ENCODE data around the gene MAN1C1.

Gene MAN1C1

DNA sequence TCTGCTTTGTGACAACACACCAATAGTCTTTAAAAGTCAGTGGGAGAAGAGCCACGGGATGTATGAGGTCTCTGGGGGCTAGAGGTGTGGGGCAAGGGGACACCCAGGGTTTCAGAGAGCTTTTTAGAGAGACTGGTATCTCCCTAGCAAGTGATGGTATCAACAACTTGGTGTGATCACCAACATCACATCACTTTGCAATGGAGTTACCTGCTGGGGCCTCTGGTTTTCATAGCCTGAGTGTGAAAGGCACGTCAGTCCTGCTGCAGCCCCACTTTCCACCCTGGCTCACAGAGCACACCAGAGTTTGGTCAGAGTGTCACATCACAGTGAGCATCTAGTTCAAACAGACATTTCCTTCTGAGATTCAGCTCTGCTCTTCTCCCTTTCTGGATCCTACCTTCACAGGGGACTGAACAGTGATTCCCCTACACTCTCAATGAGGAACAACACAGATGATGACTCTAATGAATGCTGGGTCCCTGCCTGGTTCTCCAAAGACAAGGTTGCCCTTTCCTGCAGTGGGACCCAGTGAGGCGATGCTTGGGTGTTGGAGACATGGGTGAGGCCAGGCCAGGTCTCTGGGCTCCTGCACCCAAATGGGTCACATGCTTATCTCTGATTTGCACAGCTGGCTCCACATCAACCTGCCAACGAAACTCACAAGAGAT lies 2.0 kb upstream of the MAN1C1 start:
- no peak for DNase-seq

GRCh38 chr1:25615172-25615541 lies 1.4 kb upstream of the MAN1C1 start:
- no peak for DNase-seq

DNA sequence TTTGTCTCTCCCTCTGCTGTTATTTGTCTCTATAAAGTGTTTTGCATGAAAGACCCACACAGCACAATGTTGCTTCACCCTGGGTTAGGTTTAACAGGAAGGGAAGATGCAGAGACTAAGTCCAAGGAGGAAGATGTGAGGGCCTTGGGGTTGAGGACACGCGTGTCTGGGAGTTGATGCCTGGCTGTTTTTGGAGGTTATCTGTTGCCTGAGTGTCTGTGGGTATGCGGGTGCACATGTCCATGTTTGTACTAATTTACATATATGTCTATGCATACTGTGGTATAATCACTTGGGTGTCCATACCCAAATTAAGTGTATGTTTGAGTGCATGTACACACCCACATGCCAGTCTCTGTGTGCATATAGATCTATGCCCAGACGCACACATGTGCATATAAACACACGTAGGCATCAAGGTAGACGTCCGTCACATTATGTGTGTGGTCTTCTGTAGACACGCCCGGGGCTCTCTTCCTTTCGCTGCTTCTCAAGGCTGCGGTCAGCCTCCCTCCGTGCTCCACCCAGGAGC lies 962 bp upstream of the MAN1C1 start:
- no peak for DNase-seq

GRCh38 chr1:25616987-25617624 lies 515 bp downstream of the MAN1C1 start:
- peak; percentile 69 for DNase-seq

DNA sequence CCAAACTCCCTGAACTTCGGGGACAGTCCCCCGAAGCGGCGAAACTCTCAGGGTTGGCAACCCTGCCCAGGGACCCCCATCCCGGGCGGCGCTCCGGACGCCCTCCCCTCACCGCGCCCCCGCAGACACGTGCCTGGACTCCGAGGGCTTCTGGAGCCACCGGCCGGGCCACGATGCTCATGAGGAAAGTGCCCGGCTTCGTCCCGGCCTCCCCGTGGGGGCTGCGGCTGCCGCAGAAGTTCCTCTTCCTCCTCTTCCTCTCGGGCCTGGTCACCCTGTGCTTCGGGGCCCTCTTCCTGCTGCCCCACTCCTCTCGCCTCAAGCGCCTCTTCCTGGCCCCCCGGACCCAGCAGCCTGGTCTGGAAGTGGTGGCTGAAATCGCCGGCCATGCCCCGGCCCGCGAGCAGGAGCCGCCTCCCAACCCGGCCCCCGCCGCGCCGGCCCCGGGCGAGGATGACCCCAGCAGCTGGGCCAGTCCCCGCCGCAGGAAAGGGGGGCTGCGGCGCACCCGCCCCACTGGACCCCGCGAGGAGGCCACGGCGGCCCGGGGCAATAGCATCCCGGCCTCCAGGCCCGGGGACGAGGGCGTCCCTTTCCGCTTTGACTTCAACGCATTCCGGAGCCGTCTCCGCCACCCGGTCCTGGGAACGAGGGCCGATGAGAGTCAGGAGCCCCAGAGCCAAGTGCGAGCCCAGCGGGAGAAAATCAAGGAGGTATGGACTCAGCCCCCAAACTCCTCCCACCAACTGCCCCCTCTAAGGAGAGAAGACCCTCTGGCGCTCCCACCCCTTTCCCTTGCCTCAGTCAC lies 1.2 kb downstream of the MAN1C1 start:
- DNase-seq = peak; percentile 67

DNA sequence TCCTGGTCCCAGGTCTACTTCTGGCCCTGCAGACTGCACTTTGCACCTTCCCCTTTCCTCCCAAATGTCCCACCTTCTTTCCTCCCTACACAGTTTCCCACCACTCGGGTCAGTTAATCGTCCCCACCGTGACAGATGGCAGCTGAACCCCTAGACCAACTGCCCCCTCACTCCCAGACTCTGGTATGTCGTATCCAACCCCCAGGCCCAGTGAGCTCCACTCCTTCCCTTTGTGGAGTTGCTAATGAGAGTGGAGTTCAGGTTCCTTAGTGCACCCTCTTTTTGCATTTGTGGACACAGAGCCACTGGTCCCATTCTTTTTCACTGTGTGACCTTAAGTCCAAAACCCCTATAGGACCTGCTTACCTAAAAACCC lies 1.8 kb downstream of the MAN1C1 start:
- no peak for DNase-seq

DNA sequence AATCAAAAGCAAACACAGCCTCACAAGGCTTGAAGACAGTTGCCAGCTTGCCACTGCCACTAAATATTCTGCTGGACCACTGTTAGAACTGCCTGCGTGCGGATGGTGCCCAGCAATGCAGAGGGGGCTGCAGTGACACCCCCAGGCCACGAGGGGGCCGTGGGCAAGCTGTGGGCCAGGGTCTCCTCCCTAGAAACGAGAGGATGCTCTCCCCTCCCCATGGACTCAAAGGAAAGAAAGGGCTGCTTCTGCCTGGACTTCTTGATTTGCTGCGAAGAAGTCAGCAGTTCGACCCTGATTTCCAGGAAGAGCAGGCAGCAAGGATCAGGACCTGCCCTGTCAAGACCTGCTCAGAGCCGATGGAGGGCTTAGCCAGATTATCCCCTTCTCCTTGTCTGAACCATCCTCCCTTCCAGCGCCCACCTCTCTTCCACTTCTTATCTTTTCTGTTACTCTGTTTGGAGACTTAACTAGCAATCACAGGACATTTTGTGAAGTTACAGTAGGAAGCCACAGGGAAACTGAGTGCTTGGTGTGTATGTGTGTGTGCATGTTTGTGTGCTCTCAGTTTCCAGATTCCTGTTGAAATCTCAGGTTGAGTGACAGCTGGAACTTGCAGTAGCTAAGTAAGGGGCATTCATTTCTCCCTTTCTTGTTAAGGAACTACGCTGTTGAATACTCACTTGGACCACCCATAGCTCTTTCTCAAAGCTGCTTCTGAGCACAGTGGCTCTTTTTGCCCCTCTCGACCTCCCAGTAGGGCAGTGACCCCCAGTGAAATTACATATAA lies 2.7 kb downstream of the MAN1C1 start:
- DNase-seq = peak; percentile 80

DNA sequence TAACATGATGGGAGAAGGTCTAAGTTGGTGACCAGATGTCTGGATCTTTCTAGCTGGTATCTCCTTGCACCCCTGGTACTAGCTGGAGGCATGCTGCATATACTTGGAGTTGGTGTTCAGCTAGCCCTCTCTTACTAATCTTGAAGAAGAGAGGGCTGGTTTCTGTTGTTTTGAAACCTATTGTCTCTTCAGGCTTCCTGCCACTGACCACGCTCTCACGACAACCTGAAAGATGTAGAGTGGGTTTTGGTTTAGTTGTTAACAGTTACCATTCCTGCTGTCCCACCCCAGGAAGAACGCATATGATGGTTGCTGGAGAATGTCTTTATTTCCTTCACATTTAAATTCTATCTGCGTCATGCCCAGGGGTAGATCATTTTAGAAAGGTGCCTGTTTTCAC lies 3.6 kb downstream of the MAN1C1 start:
- no peak for DNase-seq

GRCh38 chr1:25620701-25621350 lies 4.2 kb downstream of the MAN1C1 start:
- no peak for DNase-seq

DNA sequence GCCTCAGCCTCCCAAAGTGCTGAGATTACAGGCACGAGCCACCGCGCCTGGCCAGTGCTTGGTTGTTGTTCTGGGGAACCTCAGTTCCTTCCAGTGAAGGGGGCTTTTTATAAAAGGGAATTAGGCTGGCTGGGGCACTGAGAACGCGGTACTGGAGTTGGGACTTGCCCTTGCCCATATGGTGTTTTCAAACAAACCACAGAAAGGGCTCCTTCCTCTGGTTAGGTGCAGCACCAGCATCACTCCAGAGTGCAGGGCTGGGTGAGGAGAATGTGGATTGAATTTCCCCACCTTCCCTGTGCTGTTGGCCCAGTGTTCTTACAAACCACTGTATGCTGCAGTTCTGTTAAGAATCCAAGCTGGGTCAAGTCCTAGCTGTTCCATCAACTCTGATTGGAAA lies 5.3 kb downstream of the MAN1C1 start:
- no peak for DNase-seq

GRCh38 chr1:25622531-25622930 lies 5.9 kb downstream of the MAN1C1 start:
- DNase-seq = no peak

DNA sequence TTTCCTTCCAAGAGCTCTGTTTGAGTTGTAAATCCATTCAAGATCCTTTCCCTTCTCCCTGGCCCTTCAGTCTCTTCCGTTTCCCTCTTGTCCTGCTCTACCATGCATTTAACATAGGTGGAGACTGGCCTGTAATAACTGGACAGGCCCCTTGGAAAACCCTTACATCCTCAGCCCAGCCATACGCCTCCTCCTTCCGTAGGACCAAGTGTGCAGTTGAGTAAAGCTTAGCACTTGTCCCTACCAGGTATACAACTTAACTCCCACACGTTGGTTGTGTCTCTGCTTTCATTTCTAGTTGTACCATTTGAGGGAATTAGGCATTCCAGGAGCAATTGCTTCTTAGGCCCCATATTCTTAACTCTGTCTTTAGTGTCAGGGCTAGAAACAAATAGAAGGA lies 6.4 kb downstream of the MAN1C1 start:
- no peak for DNase-seq

DNA sequence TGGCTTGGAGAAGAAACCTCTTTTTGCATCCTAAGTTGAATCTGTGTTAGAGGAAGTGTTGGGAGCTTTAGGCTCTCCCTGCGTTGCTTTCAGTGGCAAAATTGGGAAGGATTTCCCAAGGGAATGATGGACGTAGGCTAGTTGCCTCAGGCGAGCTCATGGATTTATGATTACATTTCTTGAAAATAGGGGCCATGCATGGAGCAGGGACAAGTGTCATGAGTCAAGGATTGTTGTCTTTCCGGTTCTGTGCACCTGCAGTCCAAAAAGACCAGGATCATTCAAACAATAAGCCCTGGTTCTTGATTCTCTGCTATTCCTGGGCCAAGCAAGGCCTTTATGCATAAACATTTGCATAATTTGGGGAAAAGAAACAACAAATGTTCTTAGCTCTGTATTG lies 7.1 kb downstream of the MAN1C1 start:
- DNase-seq = no peak

- no peak for DNase-seq
Observed at GRCh38 chr1:25624156-25624555, 7.6 kb downstream of the MAN1C1 start.

- DNase-seq = no peak
Observed at GRCh38 chr1:25624604-25625003, 8.0 kb downstream of the MAN1C1 start.

- no peak for DNase-seq
Observed at GRCh38 chr1:25626018-25626417, 9.4 kb downstream of the MAN1C1 start.

DNA sequence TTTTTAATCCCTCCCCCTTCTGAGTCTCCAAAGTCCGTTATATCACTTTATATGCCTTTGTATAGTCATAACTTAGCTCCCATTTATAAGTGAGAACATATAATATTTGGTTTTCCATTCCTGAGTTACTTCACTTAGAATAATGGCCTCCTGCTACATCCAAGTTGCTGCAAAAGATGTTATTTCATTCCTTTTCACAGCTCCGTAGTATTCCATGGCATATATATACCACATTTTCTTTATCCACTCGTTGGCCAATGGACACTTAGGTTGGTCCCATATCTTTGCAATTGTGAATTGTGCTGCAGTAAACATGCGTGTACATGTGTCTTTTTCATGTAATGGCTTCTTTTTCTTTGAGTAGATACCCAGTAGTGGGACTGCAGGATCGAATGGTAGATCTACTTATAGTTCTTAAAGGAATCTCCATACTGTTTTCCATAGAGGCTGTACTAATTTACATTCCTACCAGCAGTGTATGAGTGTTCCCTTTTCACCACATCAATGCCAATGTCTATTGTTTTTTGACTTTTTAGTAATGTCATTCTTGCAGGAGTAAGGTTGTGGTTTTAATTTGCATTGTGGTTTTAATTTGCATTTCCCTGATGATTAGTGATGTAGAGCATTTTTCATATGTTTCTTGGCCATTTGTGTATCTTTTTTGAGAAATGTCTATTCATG lies 12.3 kb downstream of the MAN1C1 start:
- DNase-seq = no peak

- no peak for DNase-seq
Observed at GRCh38 chr1:25629836-25630235, 13.2 kb downstream of the MAN1C1 start.

- peak; percentile 50 for DNase-seq
Observed at GRCh38 chr1:25631750-25632485, 15.3 kb downstream of the MAN1C1 start.

- no peak for DNase-seq
Observed at GRCh38 chr1:25634066-25634465, 17.5 kb downstream of the MAN1C1 start.

GRCh38 chr1:25634896-25635295 lies 18.3 kb downstream of the MAN1C1 start:
- peak; percentile 25 for DNase-seq

All from activated CD8-positive, alpha-beta memory T cell treated with anti-CD3 and anti-CD28 coated beads, Interleukin-2, amount 50 U/mL, for 48 hours (primary cell).